Measurements from ENCODE around the gene SIPA1. TPM values are rescaled to one million over a fixed set of nuclear protein-coding genes. Genes with fewer than 3 reads are reported as not detected.

Gene SIPA1
- total and polyA plus RNA-seq, 2 of the 8 experiments (the other 6 are each of a cell fraction or from before 2014, with no cell fraction given), result 35.3 to 72.2 TPM

GRCh38 chr11:65696802-65697552 lies 59.1 kb downstream of the SIPA1 start:
- Histone ChIP-seq H3K9ac (replicated peaks in 1 of 4; ENCODE audit: extremely low read depth in 1 of 4, low read depth in 3 of 4, low read length in 3 of 4) (no peak overlapping the region), H3K27me3 (replicated peaks in 1 of 4; ENCODE audit: control insufficient read depth in 3 of 4, extremely low read depth in 1 of 4, insufficient read depth in 3 of 4, low read length in 3 of 4) (no peaks in the 10 kb centered on the region; a peak in 3 of 7 replicates), H3K27ac (ENCODE audit: low read depth, low read length) (no peak overlapping the region), H4K91ac (replicated peaks; ENCODE audit: insufficient read length, low read length) (no peak overlapping the region), H3K9me3 (ENCODE audit: insufficient read depth in 2 of 2, low read depth in 1 of 2, low read length in 1 of 2) (0 out of 4 replicates have a peak, but pooled peaks cover 0 to 7% of the 10 kb centered on the region in 2 experiments), H3K36me3 (ENCODE audit: control insufficient read depth in 2 of 4, insufficient read depth in 4 of 4, low read length in 3 of 4) (no peaks in the 10 kb centered on the region), H3K23ac (ENCODE audit: insufficient read length) (no peak overlapping the region), H2AFZ (ENCODE audit: low read length) (no peak overlapping the region), H3K79me1 (ENCODE audit: low read depth, low read length) (no peaks in the 10 kb centered on the region), H3K14ac (ENCODE audit: insufficient read length) (no peak overlapping the region), H3K4me2 (ENCODE audit: insufficient read depth in 1 of 2, low read depth in 2 of 2, low read length in 2 of 2) (no peak overlapping the region), H3K18ac (ENCODE audit: extremely low read depth, low read length) (no peak overlapping the region), H4K5ac (ENCODE audit: insufficient read length, low read depth, low read length) (no peak overlapping the region), H3K4ac (replicated peaks; ENCODE audit: insufficient read length, low read depth, low read length) (no peak overlapping the region), H4K8ac (ENCODE audit: extremely low read depth, insufficient read depth, low read length) (no peak overlapping the region), H3K79me2 (ENCODE audit: control insufficient read depth in 1 of 2, insufficient read depth in 2 of 2, low read length in 2 of 2) (no peaks in the 10 kb centered on the region), H2BK120ac (replicated peaks; ENCODE audit: low read depth, low read length) (no peak overlapping the region), H3K56ac (replicated peaks; ENCODE audit: insufficient read length, low read depth, low read length) (no peak overlapping the region), H3K23me2 (ENCODE audit: low read depth, low read length) (peaks cover 1% of the 10 kb centered on the region; the same call in 1 of the 2 replicates), H2AK5ac (ENCODE audit: low read depth, low read length) (no peak overlapping the region), H3K4me1 (replicated peaks in 1 of 4; ENCODE audit: control insufficient read depth in 3 of 4, insufficient read depth in 4 of 4, low read length in 3 of 4) (peaks cover 0 to 2% (median 0%) of the 10 kb centered on the region in 4 experiments; a peak in 1 of 7 replicates), H3K4me3 (ENCODE audit: extremely low read depth in 1 of 4, insufficient read depth in 2 of 4, low read depth in 3 of 4, low read length in 4 of 4) (no peak overlapping the region), H2BK20ac (ENCODE audit: low read length) (no peak overlapping the region), H2BK12ac (ENCODE audit: low read depth, low read length) (no peak overlapping the region), H2BK15ac (ENCODE audit: low read length) (no peak overlapping the region), H4K20me1 (replicated peaks in 1 of 2; ENCODE audit: control insufficient read depth in 1 of 2, insufficient read depth in 2 of 2, low read length in 2 of 2) (no peaks in the 10 kb centered on the region), H2BK5ac (ENCODE audit: low read depth, low read length) (no peak overlapping the region)
- ChIA-PET POLR2A (ENCODE audit: partially characterized antibody) (interaction anchor here (0.6 to 1.3 kb wide), 2 partner anchors 15 to 103 kb away, joined by 3 to 4 read pairs; partner anchors contain the start of gene KAT5), CTCF (ENCODE audit: partially characterized antibody) (interaction anchor here (1.5 kb wide), 1 partner anchor 9 kb away, joined by 6 read pairs; no protein-coding TSS in a partner anchor)
- DNase-seq (ENCODE audit: low read depth in 1 of 2, low spot score in 2 of 2) (no peak), FAIRE-seq (no peak)
- TF ChIP-seq PHF8 (conservative IDR thresholded peaks at IDR 0.05; ENCODE audit: low read depth, low read length), result no peak
- TF ChIP-seq CBX8 (IDR thresholded peaks at IDR 0.05; ENCODE audit: borderline replicate concordance, low read depth, low read length), result no peak
- TF ChIP-seq TAF7 (optimal IDR thresholded peaks at IDR 0.05; ENCODE audit: borderline replicate concordance, low read depth, low read length), result no peak
- no peak for TF ChIP-seq SP2 (IDR thresholded peaks at IDR 0.05; ENCODE audit: low read length)
- no peak for TF ChIP-seq GTF2F1 (IDR thresholded peaks at IDR 0.05; ENCODE audit: borderline replicate concordance, low read depth, low read length)
- WGBS, 2 experiments (ENCODE audit: extremely low coverage in 1 of 2, insufficient coverage in 1 of 2, insufficient read length in 1 of 2, insufficient replicate concordance in 2 of 2, low coverage in 1 of 2, low lambda C conversion rate in 2 of 2, missing lambda C conversion rate in 1 of 2), result 82% methylated on average over 5 of the region's 5 CpGs; no CpG with 5 or more reads in 1 of the 2 experiments

All from H1 (cell line).